ENCODE measurements around the gene NUMB. TPM values are rescaled to one million over a fixed set of nuclear protein-coding genes. Genes with fewer than 3 reads are reported as not detected.

Gene NUMB
- total and polyA plus RNA-seq, 2 of the 13 experiments (the other 11 are each of a cell fraction or from before 2014, with no cell fraction given), result 20.3 to 71.1 TPM

DNA sequence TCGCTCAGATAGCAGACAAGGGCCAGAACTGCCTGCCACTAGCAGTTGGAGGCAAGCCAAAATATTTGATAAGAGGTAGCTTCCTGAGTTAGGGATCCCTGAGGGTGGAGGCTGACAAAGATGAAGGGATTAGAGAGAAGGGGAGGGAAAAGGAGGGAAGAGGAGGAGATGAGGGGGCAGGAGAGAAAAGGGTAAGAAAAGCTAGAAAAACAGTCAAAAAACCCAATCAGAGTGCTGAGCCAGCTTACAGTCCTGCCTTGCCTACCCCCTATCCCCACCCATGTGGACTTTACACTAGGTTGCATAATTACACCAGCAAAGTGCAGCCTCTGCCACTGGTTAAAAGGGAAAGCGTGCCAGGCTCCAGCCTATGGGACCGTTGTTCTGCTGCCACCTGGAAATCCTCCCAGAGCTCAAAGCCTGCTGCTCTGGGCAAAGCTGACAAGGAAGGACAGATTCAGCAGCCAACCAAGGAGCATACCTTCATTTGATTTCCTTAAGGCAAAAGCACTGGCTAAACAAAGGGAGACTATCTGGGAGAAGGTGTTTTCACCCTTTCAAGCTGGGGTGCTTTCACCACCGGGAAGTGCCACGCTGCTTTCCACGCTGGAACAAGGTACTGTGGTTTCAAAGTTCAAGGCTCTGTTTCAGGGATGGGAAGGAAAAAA is 3.8 kb upstream of the NUMB start (continued):
- TF ChIP-seq, protein P1, sequence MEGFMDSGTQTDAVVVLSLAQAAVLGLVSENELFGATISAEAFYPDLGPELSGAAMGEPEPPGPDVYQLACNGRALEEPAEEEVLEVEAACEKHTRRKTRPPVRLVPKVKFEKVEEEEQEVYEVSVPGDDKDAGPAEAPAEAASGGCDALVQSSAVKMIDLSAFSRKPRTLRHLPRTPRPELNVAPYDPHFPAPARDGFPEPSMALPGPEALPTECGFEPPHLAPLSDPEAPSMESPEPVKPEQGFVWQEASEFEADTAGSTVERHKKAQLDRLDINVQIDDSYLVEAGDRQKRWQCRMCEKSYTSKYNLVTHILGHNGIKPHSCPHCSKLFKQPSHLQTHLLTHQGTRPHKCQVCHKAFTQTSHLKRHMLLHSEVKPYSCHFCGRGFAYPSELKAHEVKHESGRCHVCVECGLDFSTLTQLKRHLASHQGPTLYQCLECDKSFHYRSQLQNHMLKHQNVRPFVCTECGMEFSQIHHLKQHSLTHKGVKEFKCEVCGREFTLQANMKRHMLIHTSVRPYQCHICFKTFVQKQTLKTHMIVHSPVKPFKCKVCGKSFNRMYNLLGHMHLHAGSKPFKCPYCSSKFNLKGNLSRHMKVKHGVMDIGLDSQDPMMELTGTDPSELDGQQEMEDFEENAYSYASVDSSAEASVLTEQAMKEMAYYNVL (CRISPR knock-in tag; IDR thresholded peaks at IDR 0.05; ENCODE audit: borderline replicate concordance), result peak; percentile 99
- TF ChIP-seq HOXA7 (CRISPR knock-in tag; IDR thresholded peaks at IDR 0.05) (no peak), NFKB2 (CRISPR knock-in tag; IDR thresholded peaks at IDR 0.05; ENCODE audit: borderline replicate concordance) (peak; percentile 28; the same call in 1 of the 2 replicates), SP2 (CRISPR knock-in tag; IDR thresholded peaks at IDR 0.05) (peak; percentile 76), SETDB1 (CRISPR knock-in tag; IDR thresholded peaks at IDR 0.05; ENCODE audit: borderline replicate concordance) (no peak), ZFP36L2 (CRISPR knock-in tag; IDR thresholded peaks at IDR 0.05) (no peak), ZNF737 (CRISPR knock-in tag; IDR thresholded peaks at IDR 0.05; ENCODE audit: borderline replicate concordance) (no peak), PHF8 (CRISPR knock-in tag; IDR thresholded peaks at IDR 0.05) (peak; percentile 69; the same call in 1 of the 2 replicates), PTBP1 (IDR thresholded peaks at IDR 0.05; ENCODE audit: low read depth, low read length, poor library complexity, severe bottlenecking) (no peak), EHMT2 (IDR thresholded peaks at IDR 0.05; ENCODE audit: borderline replicate concordance, low read depth, low read length) (no peak; the same call in 1 of the 2 replicates), SKI (IDR thresholded peaks at IDR 0.05; ENCODE audit: partially characterized antibody) (peak; percentile 61), XBP1 (CRISPR knock-in tag; IDR thresholded peaks at IDR 0.05) (no peak; the same call in 1 of the 2 replicates), ZNF17 (CRISPR knock-in tag; IDR thresholded peaks at IDR 0.05) (no peak), SYNCRIP (IDR thresholded peaks at IDR 0.05; ENCODE audit: insufficient read depth, low read depth, low read length) (no peak), TCF7L2 (IDR thresholded peaks at IDR 0.05; ENCODE audit: low read depth, low read length) (no peak), FOXK1 (CRISPR knock-in tag; IDR thresholded peaks at IDR 0.05; ENCODE audit: borderline replicate concordance, low read depth) (peak; percentile 79; the same call in 1 of the 2 replicates), SMAD1 (CRISPR knock-in tag; IDR thresholded peaks at IDR 0.05; ENCODE audit: borderline replicate concordance, low read depth) (no peak), MAFF (IDR thresholded peaks at IDR 0.05; ENCODE audit: low read depth, low read length) (peak; percentile 80), ZNF660 (CRISPR knock-in tag; IDR thresholded peaks at IDR 0.05; ENCODE audit: borderline replicate concordance, low read depth) (no peak)
- TF ChIP-seq, protein P2, sequence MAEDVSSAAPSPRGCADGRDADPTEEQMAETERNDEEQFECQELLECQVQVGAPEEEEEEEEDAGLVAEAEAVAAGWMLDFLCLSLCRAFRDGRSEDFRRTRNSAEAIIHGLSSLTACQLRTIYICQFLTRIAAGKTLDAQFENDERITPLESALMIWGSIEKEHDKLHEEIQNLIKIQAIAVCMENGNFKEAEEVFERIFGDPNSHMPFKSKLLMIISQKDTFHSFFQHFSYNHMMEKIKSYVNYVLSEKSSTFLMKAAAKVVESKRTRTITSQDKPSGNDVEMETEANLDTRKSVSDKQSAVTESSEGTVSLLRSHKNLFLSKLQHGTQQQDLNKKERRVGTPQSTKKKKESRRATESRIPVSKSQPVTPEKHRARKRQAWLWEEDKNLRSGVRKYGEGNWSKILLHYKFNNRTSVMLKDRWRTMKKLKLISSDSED (CRISPR knock-in tag; IDR thresholded peaks at IDR 0.05), result no peak
- TF ChIP-seq, protein P3, sequence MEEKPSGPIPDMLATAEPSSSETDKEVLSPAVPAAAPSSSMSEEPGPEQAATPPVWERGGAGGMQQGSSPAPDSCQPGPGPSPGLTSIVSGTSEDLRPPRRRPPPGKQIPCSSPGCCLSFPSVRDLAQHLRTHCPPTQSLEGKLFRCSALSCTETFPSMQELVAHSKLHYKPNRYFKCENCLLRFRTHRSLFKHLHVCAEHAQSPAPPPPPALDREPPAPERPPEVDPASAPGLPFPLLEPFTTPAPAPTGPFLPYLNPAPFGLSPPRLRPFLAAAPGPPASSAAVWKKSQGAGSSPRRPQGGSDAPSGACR (CRISPR knock-in tag; IDR thresholded peaks at IDR 0.05), result 0 out of 2 replicates have a peak, but pooled peaks have one; percentile 76
- TF ChIP-seq, protein P4, sequence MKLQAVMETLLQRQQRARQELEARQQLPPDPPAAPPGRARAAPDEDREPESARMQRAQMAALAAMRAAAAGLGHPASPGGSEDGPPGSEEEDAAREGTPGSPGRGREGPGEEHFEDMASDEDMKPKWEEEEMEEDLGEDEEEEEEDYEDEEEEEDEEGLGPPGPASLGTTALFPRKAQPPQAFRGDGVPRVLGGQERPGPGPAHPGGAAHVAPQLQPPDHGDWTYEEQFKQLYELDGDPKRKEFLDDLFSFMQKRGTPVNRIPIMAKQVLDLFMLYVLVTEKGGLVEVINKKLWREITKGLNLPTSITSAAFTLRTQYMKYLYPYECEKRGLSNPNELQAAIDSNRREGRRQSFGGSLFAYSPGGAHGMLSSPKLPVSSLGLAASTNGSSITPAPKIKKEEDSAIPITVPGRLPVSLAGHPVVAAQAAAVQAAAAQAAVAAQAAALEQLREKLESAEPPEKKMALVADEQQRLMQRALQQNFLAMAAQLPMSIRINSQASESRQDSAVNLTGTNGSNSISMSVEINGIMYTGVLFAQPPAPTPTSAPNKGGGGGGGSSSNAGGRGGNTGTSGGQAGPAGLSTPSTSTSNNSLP (IDR thresholded peaks at IDR 0.05; ENCODE audit: low read depth, low read length), result no peak
- TF ChIP-seq, protein P5, sequence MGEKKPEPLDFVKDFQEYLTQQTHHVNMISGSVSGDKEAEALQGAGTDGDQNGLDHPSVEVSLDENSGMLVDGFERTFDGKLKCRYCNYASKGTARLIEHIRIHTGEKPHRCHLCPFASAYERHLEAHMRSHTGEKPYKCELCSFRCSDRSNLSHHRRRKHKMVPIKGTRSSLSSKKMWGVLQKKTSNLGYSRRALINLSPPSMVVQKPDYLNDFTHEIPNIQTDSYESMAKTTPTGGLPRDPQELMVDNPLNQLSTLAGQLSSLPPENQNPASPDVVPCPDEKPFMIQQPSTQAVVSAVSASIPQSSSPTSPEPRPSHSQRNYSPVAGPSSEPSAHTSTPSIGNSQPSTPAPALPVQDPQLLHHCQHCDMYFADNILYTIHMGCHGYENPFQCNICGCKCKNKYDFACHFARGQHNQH (CRISPR knock-in tag; IDR thresholded peaks at IDR 0.05), result peak; percentile 71
